Inflammatory macrophage treated with lipopolysaccharide for 1 hour (primary cell): ENCODE data around the gene NAT16.

Source experiments
- DNase-seq, 2 donors: peaks; one replicate each; pipeline ENCODE4 v3.0.0-alpha.2; 2020 to 2022

NAT16 gene

GRCh38 chr7:101170617-101171441 lies 9.3 kb downstream of the NAT16 start:
- peak; percentile 50 to 55 for DNase-seq

- DNase-seq = peak; percentile 61 to 75
These were observed 10.1 kb downstream of the NAT16 start for GRCh38 chr7:101169838-101170551.

GRCh38 chr7:101169110-101169837 lies 10.8 kb downstream of the NAT16 start:
- no peak for DNase-seq

GRCh38 chr7:101168412-101169049 lies 11.6 kb downstream of the NAT16 start:
- no peak for DNase-seq

GRCh38 chr7:101167645-101168411 lies 12.3 kb downstream of the NAT16 start:
- no peak for DNase-seq

GRCh38 chr7:101166909-101167644 lies 13.0 kb downstream of the NAT16 start:
- DNase-seq = no peak

GRCh38 chr7:101166648-101166908 lies 13.5 kb downstream of the NAT16 start:
- DNase-seq = no peak

- no peak for DNase-seq
These were observed 14.0 kb downstream of the NAT16 start for GRCh38 chr7:101165958-101166647.

GRCh38 chr7:101165075-101165957 lies 14.8 kb downstream of the NAT16 start, which contains the start of gene VGF:
Gene VGF (minus strand): TSS chr7:101165569. CDS start chr7:101164843, 726 bp downstream.
- DNase-seq = peak; percentile 92 to 98

- DNase-seq = peak; percentile 10 to 19
These were observed 15.8 kb downstream of the NAT16 start for GRCh38 chr7:101164071-101164840.

GRCh38 chr7:101163279-101164070 lies 16.6 kb downstream of the NAT16 start:
- no peak for DNase-seq

- peak in 1 of 2 donors; percentile 17 for DNase-seq
These were observed 17.4 kb downstream of the NAT16 start for GRCh38 chr7:101162551-101163278.

- DNase-seq = no peak
These were observed 18.2 kb downstream of the NAT16 start for GRCh38 chr7:101161692-101162471.

- DNase-seq = no peak
These were observed 19.2 kb downstream of the NAT16 start for GRCh38 chr7:101160910-101161309.

GRCh38 chr7:101159696-101160674 lies 20.1 kb downstream of the NAT16 start:
- no peak for DNase-seq
